Subcutaneous preadipocyte (primary cell): ENCODE measurements around the gene APOA4. TPM values are rescaled to one million over a fixed set of nuclear protein-coding genes. Genes with fewer than 3 reads are reported as not detected.

Experiments used
- total RNA-seq: library from RNA; depleted of rRNA; stranded (reverse); fragments of >200 nt; gene quantifications from 2 replicates; pipeline ENCODE4 v1.2.3, GENCODE V29; 2012

Gene APOA4
- total RNA-seq, result not detected in 2 replicates

DNA sequence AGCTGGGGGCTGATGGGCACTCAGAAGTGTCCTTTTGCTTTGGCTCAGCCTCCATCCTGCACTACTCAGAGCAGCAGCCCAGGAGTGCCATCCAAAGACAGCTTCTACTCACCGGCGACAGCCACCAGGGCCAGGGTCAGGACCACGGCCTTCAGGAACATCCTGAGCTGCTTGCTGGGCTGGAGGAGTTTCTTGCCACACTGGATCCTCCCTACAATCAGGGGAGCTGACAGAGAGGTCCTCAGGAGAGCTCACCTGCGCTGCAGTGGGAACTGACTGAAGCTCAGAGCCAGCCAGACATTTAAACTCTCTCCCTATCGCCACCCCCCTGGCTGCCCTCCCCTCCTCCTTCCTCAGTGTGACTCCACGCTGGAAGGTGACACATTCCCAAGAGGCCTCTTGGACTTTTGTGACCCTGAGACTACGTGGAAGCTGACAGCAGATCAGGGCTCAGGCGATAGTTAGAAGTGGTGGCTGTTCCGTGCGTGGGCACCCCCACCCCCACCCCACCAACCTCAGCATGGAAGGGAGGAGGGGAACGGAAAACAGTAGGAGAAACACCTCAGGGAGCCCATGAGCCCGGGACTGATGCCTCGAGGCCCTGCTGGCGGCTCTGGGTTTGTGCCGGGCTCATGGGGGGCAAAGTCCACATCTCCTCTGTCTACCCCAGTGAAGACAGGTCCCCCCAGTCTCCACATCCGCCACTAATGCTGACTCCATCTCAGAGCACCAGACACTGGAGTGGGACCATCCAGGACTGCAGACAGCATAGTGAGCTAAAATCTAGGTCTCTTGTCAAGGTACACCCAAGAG, at the start of gene APOA4:
TSS of gene APOA4 (minus strand) at position 274 of the 813 bp plus-strand sequence. CDS start at position 161, 113 bp downstream.

DNA sequence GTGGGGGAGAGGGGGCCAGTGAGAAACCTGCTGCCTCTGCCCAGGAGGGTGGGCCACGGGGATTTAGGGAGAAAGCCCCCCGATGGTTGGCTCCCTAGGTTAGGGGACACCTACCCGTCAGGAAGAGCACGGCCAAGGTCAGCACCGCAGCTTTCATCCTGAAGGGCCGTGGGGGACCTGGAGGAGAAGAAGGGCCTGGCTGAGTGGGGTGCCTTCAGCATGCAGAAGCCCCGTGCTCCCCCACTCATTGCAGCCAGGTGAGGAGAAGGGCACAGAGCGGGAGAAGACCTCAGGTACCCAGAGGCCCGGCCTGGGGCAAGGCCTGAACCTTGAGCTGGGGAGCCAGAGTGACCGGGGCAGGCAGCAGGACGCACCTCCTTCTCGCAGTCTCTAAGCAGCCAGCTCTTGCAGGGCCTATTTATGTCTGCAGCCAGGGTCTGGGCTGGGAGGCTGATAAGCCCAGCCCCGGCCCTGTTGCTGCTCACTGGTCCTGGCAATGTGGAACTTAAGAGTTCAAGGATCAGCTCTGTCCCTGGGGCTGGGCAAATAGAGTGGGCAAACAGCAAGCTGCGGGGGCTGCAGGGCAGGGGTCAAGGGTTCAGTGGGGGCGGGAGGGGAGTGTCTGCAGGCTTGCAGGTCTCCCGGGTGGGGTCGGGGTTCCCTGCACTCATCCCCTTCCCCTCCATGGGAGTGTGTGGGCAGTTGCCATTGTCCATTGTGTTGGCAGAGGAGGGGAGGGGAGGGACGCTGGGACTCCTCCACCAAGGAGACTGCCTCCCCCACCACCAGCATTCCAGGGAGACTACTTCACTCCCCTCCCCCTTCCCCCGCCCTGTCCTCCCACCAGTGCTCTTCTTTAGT, 14.4 kb upstream of the APOA4 start, which contains the start of gene APOA1:
TSS of gene APOA1 (minus strand) at position 392 of the 861 bp plus-strand sequence. CDS start at position 157, 235 bp downstream.

DNA sequence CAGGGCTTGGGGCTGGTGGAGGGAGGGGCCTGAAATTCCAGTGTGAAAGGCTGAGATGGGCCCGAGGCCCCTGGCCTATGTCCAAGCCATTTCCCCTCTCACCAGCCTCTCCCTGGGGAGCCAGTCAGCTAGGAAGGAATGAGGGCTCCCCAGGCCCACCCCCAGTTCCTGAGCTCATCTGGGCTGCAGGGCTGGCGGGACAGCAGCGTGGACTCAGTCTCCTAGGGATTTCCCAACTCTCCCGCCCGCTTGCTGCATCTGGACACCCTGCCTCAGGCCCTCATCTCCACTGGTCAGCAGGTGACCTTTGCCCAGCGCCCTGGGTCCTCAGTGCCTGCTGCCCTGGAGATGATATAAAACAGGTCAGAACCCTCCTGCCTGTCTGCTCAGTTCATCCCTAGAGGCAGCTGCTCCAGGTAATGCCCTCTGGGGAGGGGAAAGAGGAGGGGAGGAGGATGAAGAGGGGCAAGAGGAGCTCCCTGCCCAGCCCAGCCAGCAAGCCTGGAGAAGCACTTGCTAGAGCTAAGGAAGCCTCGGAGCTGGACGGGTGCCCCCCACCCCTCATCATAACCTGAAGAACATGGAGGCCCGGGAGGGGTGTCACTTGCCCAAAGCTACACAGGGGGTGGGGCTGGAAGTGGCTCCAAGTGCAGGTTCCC, 6.5 kb upstream of the APOA4 start, which contains the start of gene APOC3:
TSS of gene APOC3 (plus strand) at position 383 of the 659 bp plus-strand sequence. CDS start 676 bp downstream, outside the sequence.

DNA sequence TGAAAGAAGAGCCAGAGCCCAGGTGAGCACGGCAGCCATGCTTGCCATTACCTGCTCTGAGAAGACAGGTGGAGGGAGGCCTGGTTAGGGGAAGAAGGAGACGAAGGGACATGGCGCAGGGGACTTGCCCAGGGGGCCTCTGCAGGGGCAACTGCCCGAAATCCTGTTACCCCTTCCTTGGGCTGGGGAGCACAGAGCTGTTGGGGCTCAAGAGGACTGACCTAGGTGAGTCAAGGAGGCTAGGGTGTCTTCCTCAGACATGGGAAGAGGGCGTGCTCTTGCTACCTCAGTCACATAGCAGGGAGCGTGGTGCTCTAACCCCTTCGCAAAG, 31.3 kb downstream of the APOA4 start, which contains the start of gene APOA5:
TSS of gene APOA5 (minus strand) at position 67 of the 331 bp plus-strand sequence. CDS start at position 48, 19 bp downstream.

DNA sequence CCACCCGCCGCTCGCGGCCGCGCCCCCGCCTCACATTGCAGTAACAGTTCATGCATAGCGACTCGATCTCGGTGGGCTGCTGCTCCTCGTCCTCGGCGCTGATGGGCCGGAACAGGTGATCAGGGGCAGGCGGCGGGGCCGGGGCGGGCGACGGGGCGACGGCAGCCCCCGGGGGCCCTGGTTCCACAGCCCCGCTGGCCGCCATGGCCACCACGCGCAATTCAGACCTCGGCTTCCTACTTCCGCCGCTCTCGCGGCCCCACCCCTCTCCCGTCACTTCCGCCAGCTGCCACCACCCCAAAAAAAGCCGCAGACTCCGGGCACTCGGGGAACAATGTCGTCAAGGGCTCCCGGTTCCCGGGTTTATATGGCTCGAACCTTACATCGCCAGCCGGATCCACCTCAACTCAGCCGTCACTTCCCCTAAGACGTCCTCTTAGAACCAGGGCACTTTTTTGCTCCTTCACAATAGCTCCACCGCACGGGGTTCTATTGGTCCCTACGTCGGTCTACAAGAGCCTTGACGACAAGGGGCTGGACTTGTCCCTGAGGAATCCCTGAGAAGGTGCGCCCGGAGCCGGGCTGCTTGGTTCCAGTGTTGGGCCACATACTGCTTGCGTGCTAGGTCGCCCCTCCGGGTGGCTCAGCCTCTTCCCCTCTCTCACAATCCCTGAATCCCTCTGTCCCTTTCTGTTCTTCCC, 35.2 kb downstream of the APOA4 start, which contains the start of gene ZPR1:
TSS of gene ZPR1 (minus strand) at position 238 of the 701 bp plus-strand sequence. CDS start at position 205, 33 bp downstream.

DNA sequence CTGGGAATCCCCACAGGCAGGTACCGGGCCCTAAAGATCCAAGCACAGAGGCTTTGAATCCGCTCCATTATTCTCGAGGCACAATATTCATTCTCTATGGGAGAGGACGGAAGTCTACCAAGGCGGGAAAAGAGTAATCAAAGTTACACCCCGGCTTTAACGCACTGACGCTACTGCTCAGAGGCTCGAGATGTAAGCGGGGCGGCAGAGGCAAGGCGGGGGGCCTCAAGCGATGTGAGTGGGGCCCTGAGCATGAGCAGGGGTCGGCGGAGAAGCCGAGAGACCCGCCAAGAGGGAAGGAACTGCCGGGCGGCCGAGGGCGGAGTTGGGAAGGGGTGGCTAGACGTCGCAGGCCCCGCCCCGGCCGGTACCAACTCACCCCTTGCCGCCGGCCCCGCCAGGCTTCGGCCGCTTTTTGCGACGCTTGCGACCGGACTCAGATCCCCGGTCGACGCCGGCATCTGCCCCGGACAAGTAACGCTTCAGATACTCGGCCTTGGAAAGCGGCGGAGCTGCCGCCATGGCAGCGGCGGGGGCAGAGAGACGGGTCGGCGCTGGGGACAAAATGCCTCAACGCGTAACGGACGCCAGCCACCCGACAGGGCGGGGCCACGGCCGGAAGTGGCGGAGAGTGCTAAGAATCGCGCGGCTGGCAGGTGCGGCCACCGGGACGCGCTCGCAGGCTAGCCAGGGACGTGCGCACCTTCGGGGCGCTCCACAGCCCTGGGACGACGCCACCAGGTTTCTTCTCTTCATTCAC, 50.5 kb downstream of the APOA4 start, which contains the start of gene BUD13:
TSS of gene BUD13 (minus strand) at position 545 of the 760 bp plus-strand sequence. CDS start at position 522, 23 bp downstream.

Other genes with a start within 250 kb of the APOA4 start
- 9.9 and 15.8 TPM in 2 replicates for gene BUD13, start 50.3 kb downstream of the APOA4 start, total RNA-seq
- gene ZPR1, start 35.3 kb downstream of the APOA4 start, total RNA-seq, result 36.4 and 44.2 TPM in 2 replicates
- not detected in 2 replicates for gene APOA5, start 31.4 kb downstream of the APOA4 start, total RNA-seq
- not detected in 2 replicates for gene APOC3, start 6.6 kb upstream of the APOA4 start, total RNA-seq
- gene APOA1, start 14.3 kb upstream of the APOA4 start, total RNA-seq, result not detected in 2 replicates